Calu3 (cell line): ENCODE results near the gene STING1. TPM values are rescaled to one million over a fixed set of nuclear protein-coding genes. Genes with fewer than 3 reads are reported as not detected.

Experiments
- BruUV-seq: library from RNA; stranded (reverse); fragments of 400-500 nt; replicated peaks from 2 replicates; lab custom pipeline; 2021; lab: Mats Ljungman, UMichigan
- CTCF ChIA-PET: fragments of 300-600 bp; sonication (Branson Sonifier 250); formaldehyde crosslinking; loops from one replicate; lab custom pipeline; 2022; ENCODE audit warnings: antibody characterized with exemption; lab: Charles Lee
- DNase-seq: peaks from one replicate; pipeline ENCODE4 v3.0.0; 2022
- H3K27ac Mint-ChIP-seq: one replicate; pipeline ENCODE4 v1.8.0; 2022; ENCODE audit warnings: mixed read lengths; ENCODE audit not compliant: unreplicated experiment
- H3K27me3 Mint-ChIP-seq: one replicate; pipeline ENCODE4 v1.8.0; 2022; ENCODE audit warnings: mixed read lengths; ENCODE audit not compliant: unreplicated experiment
- H3K36me3 Mint-ChIP-seq: one replicate; pipeline ENCODE4 v1.8.0; 2022; ENCODE audit warnings: mild to moderate bottlenecking, moderate library complexity, mixed read lengths; ENCODE audit not compliant: insufficient read depth, unreplicated experiment
- H3K4me1 Mint-ChIP-seq: one replicate; pipeline ENCODE4 v1.8.0; 2022; ENCODE audit warnings: mild to moderate bottlenecking, low read depth, mixed read lengths; ENCODE audit not compliant: unreplicated experiment
- H3K4me3 Mint-ChIP-seq: one replicate; pipeline ENCODE4 v1.8.0; 2022; ENCODE audit warnings: mild to moderate bottlenecking, low read depth, moderate library complexity, mixed read lengths; ENCODE audit not compliant: unreplicated experiment
- H3K9me3 Mint-ChIP-seq: one replicate; pipeline ENCODE4 v1.8.0; 2022; ENCODE audit warnings: low read depth, mixed read lengths; ENCODE audit not compliant: unreplicated experiment
- intact Hi-C: fragments of 100-400 bp; cut with micrococcal nuclease; formaldehyde crosslinking; loops from one replicate; pipeline ENCODE4 v1.10.0; 2022; ENCODE audit not compliant: unreplicated experiment
- total RNA-seq: library from RNA; stranded (reverse); gene quantifications from 2 replicates; pipeline ENCODE4 v1.2.3, GENCODE V29; 2022
- TF ChIP-seq, protein P1 (sequence below): fragments of 200-600 bp; IDR thresholded peaks from one replicate; pipeline ENCODE4 v1.8.0; 2022; ENCODE audit warnings: antibody characterized with exemption; ENCODE audit not compliant: unreplicated experiment

STING1 gene
- total RNA-seq, 1 experiment from 2014 or later, result 34.1 TPM

DNA sequence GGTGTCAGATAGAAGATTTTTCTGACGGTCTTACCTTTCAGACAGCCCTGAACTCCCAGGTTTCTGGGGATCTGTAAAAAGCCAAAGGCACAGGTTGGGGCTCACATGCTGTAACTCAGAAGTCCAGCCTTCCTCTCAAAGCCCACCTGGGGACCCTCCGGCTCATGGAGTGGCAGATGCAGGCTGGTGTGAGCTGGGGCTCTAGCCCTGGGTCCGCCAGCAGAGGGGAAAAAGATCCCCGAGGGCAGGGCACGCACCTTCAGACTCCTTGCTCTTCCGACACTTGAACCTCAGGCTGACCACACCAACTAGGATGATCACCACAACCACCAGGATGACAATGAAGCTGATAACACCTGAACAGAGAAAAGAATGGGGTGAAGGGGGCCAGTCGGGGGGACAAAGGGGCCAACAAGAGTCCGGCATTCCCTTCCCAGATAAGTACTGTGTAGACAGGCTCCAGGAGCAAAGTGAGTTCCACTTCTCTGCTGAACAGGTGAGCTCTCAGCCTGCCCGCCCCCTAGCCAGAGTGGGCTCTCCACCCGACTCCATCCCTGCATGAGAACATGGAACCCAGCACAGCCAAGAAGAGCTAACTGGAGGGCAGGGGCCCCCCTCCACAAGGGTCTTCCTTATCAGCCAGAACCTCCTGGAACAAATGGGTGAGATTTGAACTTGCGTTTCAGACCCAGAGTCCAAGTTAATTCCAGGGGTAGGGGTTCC, 27.8 kb downstream of the STING1 start:
- intact Hi-C loops, result no loop called here
- H3K27me3 Mint-ChIP-seq, result no peaks in the 10 kb centered on the region
- CTCF ChIA-PET, result no interaction called here
- BruUV-seq, result no TSS peak
- TF ChIP-seq, protein P1, sequence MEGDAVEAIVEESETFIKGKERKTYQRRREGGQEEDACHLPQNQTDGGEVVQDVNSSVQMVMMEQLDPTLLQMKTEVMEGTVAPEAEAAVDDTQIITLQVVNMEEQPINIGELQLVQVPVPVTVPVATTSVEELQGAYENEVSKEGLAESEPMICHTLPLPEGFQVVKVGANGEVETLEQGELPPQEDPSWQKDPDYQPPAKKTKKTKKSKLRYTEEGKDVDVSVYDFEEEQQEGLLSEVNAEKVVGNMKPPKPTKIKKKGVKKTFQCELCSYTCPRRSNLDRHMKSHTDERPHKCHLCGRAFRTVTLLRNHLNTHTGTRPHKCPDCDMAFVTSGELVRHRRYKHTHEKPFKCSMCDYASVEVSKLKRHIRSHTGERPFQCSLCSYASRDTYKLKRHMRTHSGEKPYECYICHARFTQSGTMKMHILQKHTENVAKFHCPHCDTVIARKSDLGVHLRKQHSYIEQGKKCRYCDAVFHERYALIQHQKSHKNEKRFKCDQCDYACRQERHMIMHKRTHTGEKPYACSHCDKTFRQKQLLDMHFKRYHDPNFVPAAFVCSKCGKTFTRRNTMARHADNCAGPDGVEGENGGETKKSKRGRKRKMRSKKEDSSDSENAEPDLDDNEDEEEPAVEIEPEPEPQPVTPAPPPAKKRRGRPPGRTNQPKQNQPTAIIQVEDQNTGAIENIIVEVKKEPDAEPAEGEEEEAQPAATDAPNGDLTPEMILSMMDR, result no peak
- no peaks in the 10 kb centered on the region for H3K9me3 Mint-ChIP-seq
- no peak overlapping the region for H3K27ac Mint-ChIP-seq
- peaks cover 12% of the 10 kb centered on the region for H3K4me1 Mint-ChIP-seq
- no peaks in the 10 kb centered on the region for H3K36me3 Mint-ChIP-seq
- DNase-seq, result no peak
- H3K4me3 Mint-ChIP-seq, result no peak overlapping the region

DNA sequence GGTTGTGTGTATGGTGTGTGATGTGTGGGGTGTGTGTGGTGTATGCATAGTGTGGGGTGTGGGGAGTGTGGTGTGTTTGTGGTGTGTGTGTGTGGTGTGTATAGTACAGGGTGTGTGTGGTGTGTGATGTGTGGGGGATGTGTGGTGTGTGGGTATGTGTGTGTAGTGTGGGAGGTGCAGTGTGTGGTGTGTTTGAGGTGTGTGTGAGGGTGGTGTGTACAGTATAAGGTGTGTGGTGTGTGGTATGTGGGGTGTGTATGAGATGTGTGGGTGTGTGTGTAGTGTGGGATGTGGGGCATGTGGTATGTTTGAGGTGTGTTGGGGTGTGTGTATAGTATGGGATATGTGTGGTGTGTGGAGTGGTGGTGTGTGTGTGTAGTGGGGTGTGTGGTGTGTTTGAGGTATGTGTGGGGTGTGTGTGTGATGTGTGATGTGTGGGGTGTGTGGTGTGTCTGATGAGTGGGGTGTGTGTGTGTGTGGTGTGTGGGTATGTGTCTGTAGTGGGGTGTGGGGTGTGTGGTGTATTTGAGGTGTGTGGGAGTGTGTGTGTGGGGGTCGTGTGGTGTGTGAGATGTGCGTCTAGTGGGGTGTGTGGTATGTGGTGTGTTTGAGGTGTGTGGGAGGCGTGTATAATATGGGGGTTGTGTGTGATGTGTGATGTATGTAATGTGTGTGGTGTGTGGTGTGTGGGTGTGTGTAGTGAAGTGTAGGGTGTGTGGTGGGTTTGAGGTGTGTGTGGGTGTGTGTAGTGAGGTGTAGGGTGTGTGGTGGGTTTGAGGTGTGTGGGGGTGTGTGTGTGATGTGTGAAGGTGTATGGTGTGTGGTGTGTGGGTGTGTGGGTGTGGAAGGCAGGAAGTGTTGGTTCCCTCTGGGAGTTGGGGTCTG, 28.6 kb downstream of the STING1 start:
- DNase-seq, result no peak
- H3K27me3 Mint-ChIP-seq, result peaks cover 5% of the 10 kb centered on the region
- peaks cover 4% of the 10 kb centered on the region for H3K4me1 Mint-ChIP-seq
- no peak overlapping the region for H3K27ac Mint-ChIP-seq
- TF ChIP-seq, protein P1, result no peak
- no peaks in the 10 kb centered on the region for H3K36me3 Mint-ChIP-seq
- intact Hi-C loops, result no loop called here
- no peaks in the 10 kb centered on the region for H3K9me3 Mint-ChIP-seq
- no TSS peak for BruUV-seq
- CTCF ChIA-PET, result no interaction called here
- no peak overlapping the region for H3K4me3 Mint-ChIP-seq

DNA sequence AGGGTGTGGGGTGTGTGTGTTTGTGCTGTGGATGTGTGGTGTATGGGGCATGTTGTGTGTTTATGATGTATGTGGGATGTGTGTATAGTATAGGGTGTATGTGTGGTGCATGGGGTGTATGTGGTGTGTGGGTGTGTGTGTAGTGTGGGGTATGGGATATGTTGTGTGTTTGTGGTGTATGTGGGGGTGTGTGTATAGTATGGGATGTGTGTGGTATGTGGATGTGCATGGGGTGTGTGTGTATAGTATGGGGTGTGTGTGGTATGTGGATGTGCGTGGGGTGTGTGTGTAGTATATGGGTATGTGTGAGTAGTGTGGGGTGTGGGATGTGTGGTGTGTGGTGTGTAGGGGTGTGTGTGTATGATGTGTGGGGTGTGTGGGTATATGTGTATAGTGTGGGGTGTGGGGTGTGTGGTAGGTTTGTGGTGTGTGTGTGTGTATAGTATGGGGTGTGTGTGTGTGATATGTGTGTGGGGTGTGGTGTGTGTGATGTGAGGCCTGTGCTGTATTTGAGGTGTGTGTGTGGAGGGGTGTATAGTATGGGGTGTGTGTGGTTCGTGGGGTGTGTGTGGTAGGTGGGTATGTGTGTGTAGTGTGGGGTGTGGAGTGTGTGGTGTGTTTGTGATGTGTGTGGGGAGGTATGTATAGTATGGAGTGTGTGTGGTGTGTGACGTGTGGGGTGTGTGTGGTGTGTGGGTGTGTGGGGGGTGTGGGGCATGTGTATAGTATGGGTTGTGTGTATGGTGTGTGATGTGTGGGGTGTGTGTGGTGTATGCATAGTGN, 30.5 kb downstream of the STING1 start:
- Mint-ChIP-seq H3K4me3 (no peak overlapping the region), H3K27ac (no peak overlapping the region), H3K27me3 (peaks cover 23% of the 10 kb centered on the region), H3K4me1 (no peaks in the 10 kb centered on the region), H3K36me3 (no peaks in the 10 kb centered on the region), H3K9me3 (no peaks in the 10 kb centered on the region)
- TF ChIP-seq, protein P1, result no peak
- CTCF ChIA-PET, result no interaction called here
- intact Hi-C loops, result no loop called here
- no peak for DNase-seq
- no TSS peak for BruUV-seq

DNA sequence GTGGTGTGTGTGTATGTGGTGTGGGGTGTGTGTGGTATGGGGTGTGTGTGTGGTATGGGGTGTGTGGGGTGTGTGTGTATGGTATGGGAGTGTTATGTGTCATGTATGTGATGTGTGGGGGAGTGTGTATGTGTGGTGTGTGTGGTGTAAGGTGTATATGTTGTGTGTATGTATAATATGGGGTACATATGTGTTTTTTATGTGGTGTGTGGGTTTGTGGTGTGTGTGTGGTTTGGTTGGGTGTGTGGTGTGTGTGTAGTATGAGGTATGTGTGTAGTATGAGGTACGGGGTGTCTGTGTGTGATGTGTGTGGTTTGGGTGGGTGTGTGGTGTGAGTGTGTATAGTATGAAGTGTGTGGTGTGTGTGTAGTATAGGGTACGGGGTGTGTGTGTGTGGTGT, 31.4 kb downstream of the STING1 start:
- no peaks in the 10 kb centered on the region for H3K4me1 Mint-ChIP-seq
- H3K36me3 Mint-ChIP-seq, result no peaks in the 10 kb centered on the region
- H3K27me3 Mint-ChIP-seq, result peaks cover 32% of the 10 kb centered on the region
- no peak for DNase-seq
- no peaks in the 10 kb centered on the region for H3K9me3 Mint-ChIP-seq
- intact Hi-C loops, result no loop called here
- TF ChIP-seq, protein P1, result no peak
- BruUV-seq, result no TSS peak
- H3K4me3 Mint-ChIP-seq, result no peak overlapping the region
- CTCF ChIA-PET, result no interaction called here
- H3K27ac Mint-ChIP-seq, result no peak overlapping the region
